Natural killer cell (primary cell): Measurements from ENCODE around the gene ZNF521. TPM values are rescaled to one million over a fixed set of nuclear protein-coding genes. Genes with fewer than 3 reads are reported as not detected.

Experiments
- ATAC-seq, 3 donors: fragments of 150-1000 bp in 2 of 3; fragments of 200-7000 bp in 1 of 3; cut with Tn5 transposase; 1 replicate in 1 of 3; 2 replicates in 2 of 3; pipeline ENCODE4 v1.10.0; 2021; ENCODE audit warnings: mild to moderate bottlenecking in 2 of 3, moderate library complexity in 2 of 3
- DNase-seq, 2 donors: peaks; one replicate each; pipeline versions ENCODE4 v3.0.0 to v3.0.0-alpha.2; 2013 to 2021; ENCODE audit warnings: mixed read lengths in 1 of 2
- H3K27ac ChIP-seq: one replicate; pipeline ENCODE4 v1.5.1; 2013; ENCODE audit warnings: mild to moderate bottlenecking, low read length
- H3K27me3 ChIP-seq: one replicate; pipeline ENCODE4 v1.6.1; 2013; ENCODE audit warnings: low read length; ENCODE audit not compliant: control insufficient read depth, insufficient read depth
- H3K36me3 ChIP-seq: one replicate; pipeline ENCODE4 v1.6.1; 2013; ENCODE audit warnings: low read length; ENCODE audit not compliant: control insufficient read depth, insufficient read depth
- H3K4me1 ChIP-seq: one replicate; pipeline ENCODE4 v1.6.1; 2013; ENCODE audit warnings: low read length; ENCODE audit not compliant: control insufficient read depth, insufficient read depth
- H3K4me3 ChIP-seq: one replicate; pipeline ENCODE4 v1.5.1; 2013; ENCODE audit warnings: low read length
- H3K9me3 ChIP-seq: one replicate; pipeline ENCODE4 v1.6.1; 2013; ENCODE audit warnings: low read length; ENCODE audit not compliant: control insufficient read depth, insufficient read depth
- H3K27ac Mint-ChIP-seq, 2 donors: one replicate each; pipeline ENCODE4 v1.8.0; 2022; ENCODE audit warnings: mild to moderate bottlenecking in 2 of 2, mixed read lengths in 2 of 2, moderate library complexity in 1 of 2
- H3K27me3 Mint-ChIP-seq, 2 donors: one replicate each; pipeline ENCODE4 v1.8.0; 2022; ENCODE audit warnings: low read depth in 2 of 2, mixed read lengths in 2 of 2
- H3K36me3 Mint-ChIP-seq: one replicate; pipeline ENCODE4 v1.8.0; 2022; ENCODE audit warnings: mixed read lengths
- H3K4me1 Mint-ChIP-seq, 2 donors: one replicate each; pipeline ENCODE4 v1.8.0; 2022; ENCODE audit warnings: mixed read lengths in 2 of 2
- H3K4me3 Mint-ChIP-seq: one replicate; pipeline ENCODE4 v1.8.0; 2022; ENCODE audit warnings: mild to moderate bottlenecking, moderate library complexity, mixed read lengths
- H3K9me3 Mint-ChIP-seq, 2 donors: one replicate each; pipeline ENCODE4 v1.8.0; 2022; ENCODE audit warnings: mixed read lengths in 2 of 2
- WGBS: methylation state at CpG from one replicate; pipeline ENCODE4 v1.1.7; 2013; ENCODE audit warnings: missing lambda C conversion rate; ENCODE audit not compliant: insufficient coverage; 5-methylcytosine and 5-hydroxymethylcytosine counted together
- intact Hi-C: fragments of 100-400 bp; cut with micrococcal nuclease; formaldehyde crosslinking; loops from one replicate; pipeline ENCODE4 v1.14.2; 2022
- total RNA-seq, 4 donors: library from RNA; stranded (reverse); fragments of 120-200 nt in 1 of 4; gene quantifications; one replicate each; pipeline versions ENCODE4 v1.2.3 to v1.2.4, GENCODE V29; 2013 to 2022
- TF ChIP-seq, protein P1 (sequence below): fragments of 200-600 bp; IDR thresholded peaks from one replicate; pipeline ENCODE4 v1.8.0; 2022; ENCODE audit warnings: antibody characterized with exemption

ZNF521 gene
- total RNA-seq, 3 donors from 2014 or later (not counting 1 experiment from before 2014, with no cell fraction given): 0.19 to 3.5 (median 0.54) TPM

DNA sequence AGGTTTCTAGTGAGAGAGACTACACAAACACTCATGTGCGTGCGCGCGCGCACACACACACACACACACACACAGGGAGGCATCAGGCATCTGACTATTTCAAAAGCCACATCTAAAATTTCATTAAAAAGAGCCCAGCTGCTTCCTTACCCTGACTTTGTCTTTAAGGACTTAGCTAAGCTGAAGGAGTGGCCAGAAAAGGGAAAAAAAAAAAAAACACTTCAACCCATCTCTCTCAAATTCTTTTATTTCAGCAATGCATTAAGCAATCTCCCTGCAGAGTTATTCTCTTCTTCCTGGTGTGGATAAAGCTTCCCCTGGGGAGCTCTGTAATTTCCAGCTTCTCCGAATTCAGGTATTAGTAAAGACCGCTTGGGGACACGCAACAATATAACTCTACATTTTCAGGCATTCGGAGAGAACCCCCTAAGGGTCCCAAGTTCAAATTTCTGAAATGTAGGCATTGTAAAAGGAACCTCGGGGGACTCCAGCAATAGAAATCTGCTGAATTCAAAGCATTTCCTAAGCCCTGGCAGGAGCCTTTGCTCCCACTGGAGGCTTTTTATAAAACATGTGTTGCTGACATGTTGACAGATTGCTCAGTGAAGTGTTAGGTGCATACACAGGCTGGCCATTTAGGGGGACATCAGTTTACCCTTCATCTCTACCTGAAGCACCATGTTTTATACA is 67.0 kb downstream of the ZNF521 start:
- H3K36me3 ChIP-seq: no peaks in the 10 kb centered on the region
- intact Hi-C loops: no loop called here
- Mint-ChIP-seq H3K4me1 (no peaks in the 10 kb centered on the region), H3K9me3 (no peaks in the 10 kb centered on the region), H3K4me3 (no peak overlapping the region), H3K36me3 (no peaks in the 10 kb centered on the region), H3K27ac (no peak overlapping the region), H3K27me3 (peaks cover 5 to 23% of the 10 kb centered on the region in 2 donors)
- H3K27me3 ChIP-seq: peaks cover 3% of the 10 kb centered on the region
- TF ChIP-seq, protein P1, sequence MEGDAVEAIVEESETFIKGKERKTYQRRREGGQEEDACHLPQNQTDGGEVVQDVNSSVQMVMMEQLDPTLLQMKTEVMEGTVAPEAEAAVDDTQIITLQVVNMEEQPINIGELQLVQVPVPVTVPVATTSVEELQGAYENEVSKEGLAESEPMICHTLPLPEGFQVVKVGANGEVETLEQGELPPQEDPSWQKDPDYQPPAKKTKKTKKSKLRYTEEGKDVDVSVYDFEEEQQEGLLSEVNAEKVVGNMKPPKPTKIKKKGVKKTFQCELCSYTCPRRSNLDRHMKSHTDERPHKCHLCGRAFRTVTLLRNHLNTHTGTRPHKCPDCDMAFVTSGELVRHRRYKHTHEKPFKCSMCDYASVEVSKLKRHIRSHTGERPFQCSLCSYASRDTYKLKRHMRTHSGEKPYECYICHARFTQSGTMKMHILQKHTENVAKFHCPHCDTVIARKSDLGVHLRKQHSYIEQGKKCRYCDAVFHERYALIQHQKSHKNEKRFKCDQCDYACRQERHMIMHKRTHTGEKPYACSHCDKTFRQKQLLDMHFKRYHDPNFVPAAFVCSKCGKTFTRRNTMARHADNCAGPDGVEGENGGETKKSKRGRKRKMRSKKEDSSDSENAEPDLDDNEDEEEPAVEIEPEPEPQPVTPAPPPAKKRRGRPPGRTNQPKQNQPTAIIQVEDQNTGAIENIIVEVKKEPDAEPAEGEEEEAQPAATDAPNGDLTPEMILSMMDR: no peak
- H3K4me1 ChIP-seq: peaks cover 2% of the 10 kb centered on the region
- 91% methylated on average over 10 of the region's 10 CpGs for WGBS
- no peak overlapping the region for H3K27ac ChIP-seq
- H3K4me3 ChIP-seq: no peak overlapping the region
- DNase-seq (no peak), ATAC-seq (no peak)
- no peaks in the 10 kb centered on the region for H3K9me3 ChIP-seq

DNA sequence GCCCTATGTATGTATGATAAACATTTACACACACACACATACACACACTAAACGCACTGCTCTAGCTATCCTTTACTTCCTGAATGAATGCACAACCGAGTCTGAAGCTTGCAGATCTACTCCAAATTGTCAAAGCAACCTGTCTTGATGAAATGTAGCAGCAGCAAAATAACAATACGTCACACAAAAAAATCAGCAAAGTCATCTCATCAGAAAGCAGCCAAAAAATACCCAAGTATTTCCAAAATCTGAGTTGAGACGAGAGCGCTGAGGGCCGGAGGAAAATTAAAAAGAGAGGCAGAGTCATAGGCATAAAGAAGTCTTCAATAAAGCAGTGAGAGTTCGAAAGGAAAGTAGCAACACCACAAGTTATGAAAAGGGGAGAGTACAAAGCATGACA is 67.7 kb downstream of the ZNF521 start:
- ATAC-seq (no peak), DNase-seq (no peak)
- Histone ChIP-seq H3K27me3 (peaks cover 3% of the 10 kb centered on the region), H3K27ac (no peak overlapping the region), H3K4me3 (no peak overlapping the region), H3K4me1 (peaks cover 2% of the 10 kb centered on the region), H3K9me3 (no peaks in the 10 kb centered on the region), H3K36me3 (no peaks in the 10 kb centered on the region)
- Mint-ChIP-seq H3K27ac (no peak overlapping the region), H3K9me3 (no peaks in the 10 kb centered on the region), H3K36me3 (no peaks in the 10 kb centered on the region), H3K4me3 (no peak overlapping the region), H3K27me3 (peaks cover 5 to 25% of the 10 kb centered on the region in 2 donors), H3K4me1 (no peaks in the 10 kb centered on the region)
- TF ChIP-seq, protein P1: no peak
- WGBS: 57% methylated on average over 7 of the region's 7 CpGs
- intact Hi-C loops: no loop called here

DNA sequence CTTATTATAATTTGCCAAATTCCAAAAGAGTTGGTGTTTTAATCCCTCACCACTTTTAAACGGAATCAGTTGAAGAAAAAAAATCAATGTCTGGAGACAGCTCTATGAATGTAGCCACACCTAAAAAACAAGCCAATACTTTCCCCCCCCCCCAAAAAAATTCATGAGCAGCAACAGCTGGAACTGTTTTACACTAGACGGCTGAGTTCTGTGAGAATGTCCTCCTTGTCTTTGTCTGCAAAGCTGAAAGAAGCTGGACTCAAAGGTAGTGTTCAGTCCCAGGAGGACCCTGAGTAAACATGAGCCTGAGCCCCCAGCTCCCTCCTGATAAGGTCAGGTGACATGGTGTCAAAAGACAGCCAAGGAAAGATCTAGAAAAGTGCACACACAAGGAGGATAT is 68.2 kb downstream of the ZNF521 start:
- no peak for ATAC-seq
- Histone ChIP-seq H3K27me3 (peaks cover 3% of the 10 kb centered on the region), H3K36me3 (no peaks in the 10 kb centered on the region), H3K4me1 (peaks cover 2% of the 10 kb centered on the region), H3K4me3 (no peak overlapping the region), H3K9me3 (no peaks in the 10 kb centered on the region), H3K27ac (no peak overlapping the region)
- H3K36me3 Mint-ChIP-seq: no peaks in the 10 kb centered on the region
- H3K27ac Mint-ChIP-seq: no peak overlapping the region
- no peak for DNase-seq
- H3K4me1 Mint-ChIP-seq: no peaks in the 10 kb centered on the region
- peaks cover 5 to 25% of the 10 kb centered on the region in 2 donors for H3K27me3 Mint-ChIP-seq
- WGBS: 88% methylated on average over 2 of the region's 2 CpGs
- TF ChIP-seq, protein P1: no peak
- H3K9me3 Mint-ChIP-seq: no peaks in the 10 kb centered on the region
- intact Hi-C loops: no loop called here
- no peak overlapping the region for H3K4me3 Mint-ChIP-seq
